Memory B cell (primary cell): ENCODE results near the gene FXYD6.
A peak's percentile ranks its signal among the peaks of the same experiment; 100 is the strongest.

ENCODE experiments used
- ATAC-seq: fragments of 150-1000 bp; cut with Tn5 transposase; 2 replicates; pipeline ENCODE4 v1.10.0; 2021; ENCODE audit warnings: low read depth, mild to moderate bottlenecking, moderate library complexity
- DNase-seq, 2 donors: peaks; one replicate each; pipeline ENCODE4 v3.0.0; 2022; ENCODE audit warnings: low spot score in 2 of 2
- H3K27ac Mint-ChIP-seq: one replicate; pipeline ENCODE4 v1.8.0; 2022; ENCODE audit warnings: mild to moderate bottlenecking, moderate library complexity, mixed read lengths
- H3K27me3 Mint-ChIP-seq: one replicate; pipeline ENCODE4 v1.8.0; 2022; ENCODE audit warnings: mixed read lengths
- H3K36me3 Mint-ChIP-seq: one replicate; pipeline ENCODE4 v1.8.0; 2022; ENCODE audit warnings: mild to moderate bottlenecking, mixed read lengths
- H3K4me1 Mint-ChIP-seq: one replicate; pipeline ENCODE4 v1.8.0; 2022; ENCODE audit warnings: mixed read lengths
- H3K4me3 Mint-ChIP-seq: one replicate; pipeline ENCODE4 v1.8.0; 2022; ENCODE audit warnings: mild to moderate bottlenecking, moderate library complexity, mixed read lengths
- H3K9me3 Mint-ChIP-seq: one replicate; pipeline ENCODE4 v1.8.0; 2022; ENCODE audit warnings: mixed read lengths

The FXYD6 gene

DNA sequence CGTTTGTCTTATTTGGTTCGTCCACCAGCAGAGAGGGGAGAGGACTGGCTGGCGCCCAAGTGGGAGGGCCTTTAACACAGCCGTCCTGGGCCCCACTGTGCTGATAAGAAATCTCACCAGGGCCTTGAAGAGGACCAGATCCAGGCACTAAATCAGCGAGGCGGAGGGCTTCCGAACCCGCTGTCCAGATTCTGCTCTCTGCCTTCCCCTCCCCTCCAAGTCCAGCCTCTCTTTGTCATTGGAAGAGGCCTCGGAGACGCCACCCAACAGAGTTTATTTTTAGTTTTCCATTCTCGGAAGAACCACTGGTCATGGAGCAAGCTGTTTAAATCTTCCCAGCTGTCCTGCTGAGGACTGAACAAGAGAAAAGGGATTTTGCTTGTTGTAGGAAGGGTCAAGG, 9.3 kb upstream of the FXYD6 start:
- DNase-seq (no peak), ATAC-seq (no peak)
- Mint-ChIP-seq H3K4me3 (no peak overlapping the region), H3K36me3 (no peaks in the 10 kb centered on the region), H3K27me3 (peaks cover 12% of the 10 kb centered on the region), H3K9me3 (peaks cover 2% of the 10 kb centered on the region), H3K4me1 (peaks cover 9% of the 10 kb centered on the region), H3K27ac (no peak overlapping the region)

DNA sequence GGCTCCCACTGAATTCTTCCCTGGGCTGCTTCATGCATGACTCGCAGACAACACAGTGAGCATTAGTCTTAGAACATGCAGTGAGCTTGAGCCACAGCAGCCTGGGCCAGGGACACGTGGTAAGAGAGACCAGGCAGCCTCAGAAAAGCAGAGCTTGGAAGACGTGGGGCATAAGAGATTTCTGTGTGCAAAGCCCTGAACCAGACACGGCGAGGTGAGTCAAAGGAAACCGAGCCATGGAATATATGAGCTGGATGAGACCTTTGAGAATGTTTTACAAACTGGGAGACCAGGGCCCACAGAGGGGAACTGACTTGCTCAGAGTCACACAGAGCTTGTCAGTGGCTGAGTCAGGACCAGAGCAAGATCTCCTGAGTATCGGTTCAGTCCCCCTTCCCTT, 8.5 kb upstream of the FXYD6 start:
- H3K4me1 Mint-ChIP-seq, result peaks cover 9% of the 10 kb centered on the region

DNA sequence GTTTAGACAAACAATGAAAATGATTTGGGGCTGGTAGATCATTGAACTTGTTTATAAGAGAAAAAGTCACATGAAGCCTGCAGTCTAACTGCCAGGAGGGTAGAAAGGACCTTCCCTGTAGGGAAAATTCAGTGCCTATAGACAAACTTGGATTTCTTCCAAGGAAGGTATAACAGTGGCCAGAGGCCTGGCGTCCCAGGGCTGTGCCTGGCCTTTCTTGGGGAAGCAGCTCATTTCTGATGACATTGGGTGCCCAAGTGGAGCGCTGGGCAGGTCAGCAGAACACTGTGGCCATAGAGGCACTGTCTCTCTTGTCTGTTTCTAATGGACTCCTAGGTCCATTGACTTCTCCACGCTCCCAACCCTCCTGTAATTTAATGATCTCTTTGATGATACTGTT, 6.6 kb upstream of the FXYD6 start:
- Mint-ChIP-seq H3K27me3 (peaks cover 30% of the 10 kb centered on the region), H3K4me1 (peaks cover 5% of the 10 kb centered on the region), H3K9me3 (no peaks in the 10 kb centered on the region), H3K4me3 (no peak overlapping the region), H3K36me3 (no peaks in the 10 kb centered on the region), H3K27ac (no peak overlapping the region)
- no peak for ATAC-seq
- no peak for DNase-seq

More for the DNA sequence above, 8.5 kb upstream of the FXYD6 start:
- Mint-ChIP-seq H3K36me3 (no peaks in the 10 kb centered on the region), H3K27me3 (peaks cover 19% of the 10 kb centered on the region), H3K27ac (no peak overlapping the region), H3K4me3 (no peak overlapping the region), H3K9me3 (peaks cover 2% of the 10 kb centered on the region)
- no peak for ATAC-seq
- no peak for DNase-seq

DNA sequence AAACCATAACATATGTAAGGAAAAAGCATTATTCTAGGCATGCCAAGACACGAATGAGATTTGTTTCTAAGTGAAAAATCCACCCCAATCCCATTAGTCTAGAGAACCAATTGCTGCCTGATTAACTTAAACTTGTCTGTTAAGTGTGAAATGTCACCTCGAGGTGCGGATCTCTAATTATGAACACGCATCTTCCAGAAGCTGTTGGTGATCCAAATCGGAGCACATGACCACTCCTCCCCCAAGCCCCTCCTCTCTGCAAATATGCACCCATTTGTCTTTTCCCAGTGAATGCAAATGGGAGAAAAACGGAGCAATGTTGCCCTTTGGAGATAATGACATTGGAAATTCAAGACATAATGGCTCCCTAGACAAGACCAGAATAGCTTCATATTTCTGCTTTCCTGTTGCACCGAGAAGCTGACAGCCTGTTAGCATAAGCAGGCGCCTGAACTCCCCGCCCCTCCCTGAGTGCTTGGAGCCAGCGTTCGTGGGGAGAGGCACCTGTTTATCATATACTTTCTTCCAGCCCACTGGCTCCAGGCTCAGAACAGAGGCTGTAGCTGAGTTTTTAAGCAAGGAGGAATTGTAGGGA, 6.0 kb upstream of the FXYD6 start:
- no peak for DNase-seq
- no peaks in the 10 kb centered on the region for H3K4me1 Mint-ChIP-seq
- H3K4me3 Mint-ChIP-seq, result no peak overlapping the region
- H3K27ac Mint-ChIP-seq, result no peak overlapping the region
- no peak for ATAC-seq
- H3K27me3 Mint-ChIP-seq, result peaks cover 33% of the 10 kb centered on the region
- H3K9me3 Mint-ChIP-seq, result no peaks in the 10 kb centered on the region
- no peaks in the 10 kb centered on the region for H3K36me3 Mint-ChIP-seq

DNA sequence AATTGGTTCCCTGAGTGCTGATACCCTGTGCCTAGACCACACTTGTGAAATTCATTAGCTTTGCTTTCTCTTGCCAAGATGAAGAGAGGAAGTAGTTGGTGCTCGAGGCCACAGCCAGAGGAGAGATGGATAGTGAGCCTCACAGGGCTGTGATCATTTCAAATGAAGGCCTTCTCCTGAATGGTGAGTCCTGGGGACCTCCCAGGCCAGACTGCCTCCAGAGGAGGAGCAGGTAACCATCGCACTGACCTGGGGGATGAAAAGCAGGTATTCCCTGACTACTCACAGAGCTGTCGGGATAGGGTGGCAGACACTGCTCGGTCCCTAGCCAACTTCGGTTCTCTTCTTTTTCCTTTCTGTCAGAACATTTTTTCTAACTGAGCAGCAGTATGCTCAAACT, 4.8 kb upstream of the FXYD6 start:
- H3K9me3 Mint-ChIP-seq, result no peaks in the 10 kb centered on the region
- H3K36me3 Mint-ChIP-seq, result no peaks in the 10 kb centered on the region
- H3K4me1 Mint-ChIP-seq, result peaks cover under 1% of the 10 kb centered on the region
- no peak for DNase-seq
- H3K27ac Mint-ChIP-seq, result no peak overlapping the region
- no peak overlapping the region for H3K4me3 Mint-ChIP-seq
- H3K27me3 Mint-ChIP-seq, result peaks cover 35% of the 10 kb centered on the region
- ATAC-seq, result no peak

DNA sequence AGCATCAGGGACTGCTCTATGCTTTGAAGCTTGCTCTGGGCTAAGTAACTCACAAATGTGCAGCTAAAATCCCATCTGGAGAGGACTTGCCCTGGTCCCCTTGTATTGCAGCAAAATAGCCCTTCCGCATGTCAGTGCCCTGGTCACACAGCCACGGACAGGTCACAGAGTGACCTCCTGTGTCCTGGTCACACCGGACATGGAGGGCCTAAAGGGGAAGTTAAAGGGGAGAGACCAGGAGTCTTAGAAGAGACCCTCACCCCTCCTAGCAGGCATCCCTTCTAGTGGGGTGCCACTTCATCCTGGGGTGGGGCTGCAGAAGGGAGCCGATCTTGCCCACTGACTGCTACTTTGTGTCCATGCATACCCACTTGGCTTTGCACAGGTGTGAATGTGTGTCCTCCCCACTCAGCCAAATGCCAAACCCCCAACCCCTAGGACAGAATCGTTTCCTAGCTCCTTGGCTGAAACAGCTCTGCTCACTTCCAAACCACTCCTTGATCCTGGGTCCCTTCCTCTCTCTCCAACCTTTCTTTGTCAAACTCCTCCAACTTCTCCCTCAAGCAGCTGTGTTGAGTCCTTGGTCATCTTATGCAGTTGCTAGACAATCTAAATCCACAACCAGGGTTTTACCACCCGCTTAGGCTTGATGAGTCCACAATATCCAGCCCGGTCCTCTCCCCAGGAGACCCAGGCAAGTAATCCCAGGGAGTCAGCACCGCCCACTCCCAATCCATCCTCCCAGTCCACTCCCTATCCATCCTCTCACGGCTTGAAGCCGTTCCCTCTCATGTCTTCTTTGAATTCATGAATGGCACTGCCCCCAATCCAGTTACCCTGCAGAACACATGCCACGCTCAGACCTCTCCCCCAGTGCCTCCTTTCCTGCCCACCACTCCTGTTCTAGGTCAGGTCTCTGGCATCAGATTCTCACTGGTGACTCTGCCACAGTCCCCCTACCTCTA, 3.3 kb upstream of the FXYD6 start:
- peaks cover 41% of the 10 kb centered on the region for H3K27me3 Mint-ChIP-seq
- ATAC-seq, result no peak

DNA sequence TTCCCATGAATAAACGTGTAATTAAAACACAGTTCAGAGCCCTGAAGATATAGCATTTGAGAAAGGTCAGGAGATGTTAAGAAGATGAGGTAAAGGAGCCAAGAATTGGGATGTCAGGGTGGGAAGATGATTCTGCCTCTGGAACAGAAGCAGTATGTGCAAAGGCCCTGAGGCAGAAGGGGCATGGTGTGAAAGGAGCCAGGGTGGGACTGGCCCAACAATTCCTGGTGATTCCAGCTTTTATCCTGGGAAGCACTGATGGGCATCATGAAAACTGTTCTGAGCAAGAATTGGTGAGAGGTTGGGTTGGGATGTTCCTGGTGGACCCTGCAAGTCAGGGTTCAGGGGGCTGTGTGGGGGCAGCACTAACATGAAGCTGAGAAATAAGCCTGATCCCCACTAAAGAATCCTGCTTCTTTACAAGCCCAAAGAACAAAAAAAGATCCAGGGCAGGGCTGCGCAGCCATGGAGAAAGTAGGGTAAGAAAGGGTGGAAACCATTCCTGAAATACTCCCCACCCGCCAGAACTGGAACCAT, 2.5 kb upstream of the FXYD6 start:
- peaks cover 18% of the 10 kb centered on the region for H3K4me1 Mint-ChIP-seq
- H3K4me3 Mint-ChIP-seq, result no peak overlapping the region
- no peak for DNase-seq
- H3K27ac Mint-ChIP-seq, result no peak overlapping the region
- ATAC-seq, result no peak
- H3K9me3 Mint-ChIP-seq, result no peaks in the 10 kb centered on the region
- no peaks in the 10 kb centered on the region for H3K36me3 Mint-ChIP-seq
- H3K27me3 Mint-ChIP-seq, result peaks cover 42% of the 10 kb centered on the region

More for the DNA sequence above, 3.3 kb upstream of the FXYD6 start:
- Mint-ChIP-seq H3K9me3 (no peaks in the 10 kb centered on the region), H3K4me1 (peaks cover 14% of the 10 kb centered on the region), H3K36me3 (no peaks in the 10 kb centered on the region), H3K27ac (no peak overlapping the region), H3K4me3 (no peak overlapping the region)
- DNase-seq, result no peak

DNA sequence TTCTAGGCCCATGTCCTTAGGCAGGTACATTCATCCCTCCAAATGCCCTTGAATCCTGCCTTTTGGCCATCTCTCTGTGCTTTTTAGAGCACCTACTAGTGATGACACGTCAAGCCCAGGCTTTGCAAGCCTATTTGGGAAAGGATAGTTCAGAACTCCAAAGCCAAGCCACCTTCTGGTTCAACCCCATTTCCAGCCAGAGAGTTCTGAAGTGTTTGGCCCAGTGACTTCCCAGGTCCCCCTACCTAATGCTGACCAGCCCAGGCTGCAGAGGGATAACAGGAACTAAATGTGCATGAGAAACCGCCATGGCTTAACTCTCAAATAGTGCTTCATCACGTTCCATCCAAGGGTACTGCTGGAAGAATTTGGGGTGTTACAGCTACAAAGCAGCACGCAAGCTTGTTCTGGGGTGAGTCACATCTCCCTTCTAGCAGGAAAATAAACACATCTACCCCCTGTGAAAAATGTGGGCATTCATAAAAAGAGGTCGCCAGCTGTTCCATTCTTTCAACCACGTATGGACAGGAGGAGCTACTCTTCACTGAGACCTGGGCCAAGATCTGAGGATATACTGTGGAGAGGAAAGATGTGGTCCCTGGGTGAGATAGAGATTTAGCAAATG, 2.0 kb upstream of the FXYD6 start:
- Mint-ChIP-seq H3K27ac (no peak overlapping the region), H3K36me3 (no peaks in the 10 kb centered on the region), H3K9me3 (no peaks in the 10 kb centered on the region), H3K4me3 (no peak overlapping the region), H3K4me1 (peaks cover 19% of the 10 kb centered on the region), H3K27me3 (peaks cover 45% of the 10 kb centered on the region)
- DNase-seq (no peak), ATAC-seq (no peak)

DNA sequence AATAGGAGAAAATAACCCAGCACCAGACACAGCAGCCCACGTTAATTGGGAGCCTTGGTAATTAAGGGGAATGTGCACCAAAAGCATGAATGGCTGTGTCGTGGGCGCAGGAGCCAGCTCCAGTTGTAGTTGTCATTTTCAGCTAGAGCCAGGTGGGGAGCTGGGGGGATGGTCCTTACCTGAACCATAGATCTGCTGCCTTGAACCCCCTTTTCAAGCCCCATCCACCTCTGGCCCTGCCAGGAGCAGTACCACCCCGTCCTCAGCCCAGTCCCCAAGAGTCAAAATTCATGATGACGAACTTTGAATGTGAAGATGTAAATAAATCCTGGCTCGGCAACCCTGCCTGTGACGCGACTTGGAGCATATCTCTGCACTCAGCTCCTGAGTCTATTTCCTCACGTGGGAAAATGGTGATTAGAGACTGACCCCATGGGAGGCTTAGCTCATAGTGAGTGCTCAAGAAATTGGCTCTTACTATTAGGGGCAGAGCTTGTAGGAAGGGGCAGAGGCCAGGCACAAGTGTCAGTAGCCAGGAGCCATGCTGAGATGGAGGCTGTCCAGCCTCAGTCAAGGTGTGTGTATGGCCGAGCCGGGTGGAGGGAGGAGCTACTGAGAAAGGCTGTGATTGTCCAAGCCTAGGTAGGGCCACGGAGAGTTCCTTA, 794 bp upstream of the FXYD6 start:
- Mint-ChIP-seq H3K27ac (no peak overlapping the region), H3K36me3 (no peaks in the 10 kb centered on the region), H3K4me1 (peaks cover 19% of the 10 kb centered on the region), H3K4me3 (peak overlapping the region; percentile 58), H3K9me3 (no peaks in the 10 kb centered on the region), H3K27me3 (peaks cover 44% of the 10 kb centered on the region)
- DNase-seq (no peak), ATAC-seq (no peak)

DNA sequence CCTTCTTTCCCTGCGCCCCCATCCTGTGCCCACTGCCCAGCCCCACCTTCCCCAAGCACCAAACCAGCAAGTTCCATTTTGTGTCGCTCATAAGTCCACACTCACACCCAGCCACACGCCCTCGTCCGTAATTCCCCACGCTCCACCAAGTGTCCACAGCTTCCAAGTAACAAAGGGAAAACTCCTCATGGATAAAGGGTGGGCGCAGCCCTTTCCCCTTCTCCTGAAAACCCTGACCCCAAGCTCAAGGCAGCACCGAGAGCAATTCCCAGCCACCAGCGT, 458 bp downstream of the FXYD6 start:
- Mint-ChIP-seq H3K36me3 (no peaks in the 10 kb centered on the region), H3K4me3 (peak overlapping the region; percentile 37), H3K4me1 (peaks cover 19% of the 10 kb centered on the region), H3K27me3 (peaks cover 46% of the 10 kb centered on the region), H3K9me3 (no peaks in the 10 kb centered on the region), H3K27ac (no peak overlapping the region)
- ATAC-seq, result no peak
- no peak for DNase-seq

DNA sequence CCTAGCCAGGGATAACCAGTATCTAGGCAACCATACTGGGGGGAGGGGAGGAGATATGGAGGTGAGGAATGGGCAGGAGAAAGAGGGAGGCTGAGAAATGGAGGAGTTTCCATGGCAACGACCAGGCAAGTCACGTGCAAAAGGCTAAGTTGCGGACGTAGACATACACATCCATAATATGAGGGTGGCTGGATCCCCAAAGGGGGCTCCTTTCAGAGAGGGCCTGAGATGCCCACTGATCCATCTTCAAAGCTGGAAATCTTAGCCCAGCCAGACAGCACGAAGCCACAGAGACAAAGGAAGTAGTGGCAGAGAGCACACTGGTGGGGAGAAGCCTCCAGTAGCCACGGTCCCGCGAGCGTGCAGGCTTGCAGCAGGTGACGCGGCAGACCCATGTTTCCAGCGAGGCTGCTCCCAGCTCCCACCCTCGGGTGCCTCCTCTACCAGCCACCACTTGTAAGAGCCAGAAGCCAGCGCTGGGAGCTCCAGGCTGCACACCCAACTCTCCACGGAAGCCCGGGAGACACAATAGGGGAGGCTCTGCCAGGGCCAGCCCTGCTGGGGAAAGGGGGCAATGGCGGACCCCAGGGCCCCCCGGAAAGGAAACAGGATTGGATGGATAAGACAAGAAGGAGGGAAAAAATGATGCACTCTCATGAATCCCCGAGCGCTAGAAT, 938 bp downstream of the FXYD6 start:
- peak in 1 of 2 donors; percentile 13 for DNase-seq

DNA sequence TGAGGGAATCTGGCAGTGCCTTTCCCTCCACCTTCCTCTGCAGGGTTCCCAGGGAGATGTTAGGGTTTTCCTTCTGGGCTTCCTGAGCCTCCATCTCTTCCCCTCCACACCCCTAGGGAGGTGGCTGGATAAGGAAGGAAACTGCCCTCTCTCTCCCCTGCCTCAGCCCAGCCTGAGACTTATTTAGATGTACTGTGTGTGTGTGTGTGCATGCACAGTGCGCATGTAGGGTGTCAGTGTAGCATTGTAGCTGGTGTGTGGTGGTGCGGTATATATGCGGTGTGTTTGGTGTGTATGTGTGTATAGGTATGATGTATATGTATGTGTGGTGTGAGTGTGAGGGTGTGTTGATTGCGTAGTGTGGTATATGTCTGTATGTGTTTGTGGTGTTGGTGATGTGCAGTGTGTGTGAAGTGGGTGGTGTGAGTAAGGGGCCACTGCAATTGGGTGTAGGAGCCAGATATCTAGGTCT, 1.5 kb downstream of the FXYD6 start:
- Mint-ChIP-seq H3K27ac (peak overlapping the region; percentile 12), H3K4me3 (peak overlapping the region; percentile 37), H3K27me3 (peaks cover 41% of the 10 kb centered on the region), H3K9me3 (no peaks in the 10 kb centered on the region), H3K4me1 (peaks cover 19% of the 10 kb centered on the region), H3K36me3 (no peaks in the 10 kb centered on the region)
- ATAC-seq (no peak), DNase-seq (no peak)

More for the DNA sequence above, 938 bp downstream of the FXYD6 start:
- Mint-ChIP-seq H3K4me3 (peak overlapping the region; percentile 37), H3K4me1 (peaks cover 19% of the 10 kb centered on the region), H3K9me3 (no peaks in the 10 kb centered on the region), H3K27ac (peak overlapping the region; percentile 12), H3K27me3 (peaks cover 46% of the 10 kb centered on the region), H3K36me3 (no peaks in the 10 kb centered on the region)
- ATAC-seq, result peak; percentile 69

DNA sequence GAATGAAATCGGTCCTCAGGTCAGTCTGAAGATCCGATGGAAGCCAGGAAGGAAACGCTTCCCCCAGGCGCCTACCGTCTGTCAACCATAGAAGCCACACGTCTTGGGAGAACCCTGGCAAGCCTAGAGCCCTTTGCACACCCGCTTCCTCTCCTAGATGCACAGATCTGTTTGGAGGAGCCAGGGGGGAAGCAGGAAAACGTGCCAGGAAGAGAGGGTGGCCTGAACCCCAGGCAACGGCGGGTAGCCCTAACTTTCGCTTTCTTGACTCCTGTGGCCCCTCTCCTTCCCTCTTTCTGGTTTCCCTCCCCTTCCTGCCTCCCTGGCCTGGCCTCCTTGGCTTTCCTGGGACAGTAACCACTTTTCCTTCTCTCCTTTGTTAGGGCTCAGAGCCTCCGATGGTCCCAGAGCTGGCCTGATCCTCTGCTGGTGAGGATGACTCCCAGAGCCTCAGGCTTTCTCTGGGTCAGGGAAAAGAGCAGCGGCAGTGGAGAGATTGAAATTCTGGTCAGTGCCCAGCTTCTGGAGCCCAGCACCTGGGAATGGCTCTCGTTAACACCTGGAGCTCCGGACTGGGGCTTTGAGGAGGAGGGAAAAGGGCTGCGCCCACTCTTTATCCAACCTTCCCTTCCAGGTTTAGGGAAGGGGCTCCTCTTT, 2.1 kb downstream of the FXYD6 start:
- peaks cover 19% of the 10 kb centered on the region for H3K4me1 Mint-ChIP-seq
- H3K36me3 Mint-ChIP-seq, result no peaks in the 10 kb centered on the region
- no peak for DNase-seq
- H3K27me3 Mint-ChIP-seq, result peaks cover 38% of the 10 kb centered on the region
- no peaks in the 10 kb centered on the region for H3K9me3 Mint-ChIP-seq
- H3K27ac Mint-ChIP-seq, result no peak overlapping the region
- H3K4me3 Mint-ChIP-seq, result no peak overlapping the region
- ATAC-seq, result no peak
